ENCODE results near the gene IBA57.

Gene IBA57
- total RNA-seq: 31.3 to 47.3 (median 38.8) reads per million in 4 donors

GRCh38 chr1:228165372-228166169 is at the start of gene IBA57:
Gene IBA57, plus strand, starts transcription at chr1:228165804. Its CDS starts 13 bp downstream, at chr1:228165817.
- DNase-seq: peak; percentile 99 to 100 (median 100)

GRCh38 chr1:228117335-228117734 is 48.3 kb upstream of the IBA57 start:
- no peak for DNase-seq

GRCh38 chr1:228118040-228118439 is 47.6 kb upstream of the IBA57 start:
- no peak for DNase-seq

GRCh38 chr1:228120351-228120750 is 45.3 kb upstream of the IBA57 start:
- no peak for DNase-seq

GRCh38 chr1:228120857-228121489 is 44.6 kb upstream of the IBA57 start:
- DNase-seq: no peak

GRCh38 chr1:228122921-228123441 is 42.6 kb upstream of the IBA57 start:
- no peak for DNase-seq

- no peak for DNase-seq
Measured at GRCh38 chr1:228123505-228123904, 42.1 kb upstream of the IBA57 start.

- no peak for DNase-seq
Measured at GRCh38 chr1:228125185-228125584, 40.4 kb upstream of the IBA57 start.

- no peak for DNase-seq
Measured at GRCh38 chr1:228131766-228132165, 33.8 kb upstream of the IBA57 start.

GRCh38 chr1:228134591-228134990 is 31.0 kb upstream of the IBA57 start:
- no peak for DNase-seq

GRCh38 chr1:228136901-228137300 is 28.7 kb upstream of the IBA57 start:
- DNase-seq: no peak

- no peak for DNase-seq
Measured at GRCh38 chr1:228139406-228139930, 26.1 kb upstream of the IBA57 start.

- DNase-seq: peak; percentile 100
Measured at GRCh38 chr1:228139931-228140723, 25.5 kb upstream of the IBA57 start, which contains the start of gene GUK1. Gene GUK1, plus strand, starts transcription at chr1:228140279. Its CDS starts 24 bp downstream, at chr1:228140303.

GRCh38 chr1:228140724-228141225 is 24.8 kb upstream of the IBA57 start:
- DNase-seq: peak in 1 of 5 donors; percentile 33

GRCh38 chr1:228141226-228142044 is 24.2 kb upstream of the IBA57 start:
- peak in 2 of 5 donors; percentile 16 to 50 for DNase-seq

- peak in 1 of 5 donors; percentile 6 for DNase-seq
Measured at GRCh38 chr1:228142155-228142691, 23.4 kb upstream of the IBA57 start.

- DNase-seq: no peak
Measured at GRCh38 chr1:228142701-228143136, 22.9 kb upstream of the IBA57 start.

- no peak for DNase-seq
Measured at GRCh38 chr1:228143480-228144192, 22.0 kb upstream of the IBA57 start.

GRCh38 chr1:228144193-228144992 is 21.2 kb upstream of the IBA57 start:
- no peak for DNase-seq

- no peak for DNase-seq
Measured at GRCh38 chr1:228144993-228145343, 20.6 kb upstream of the IBA57 start.

Data from T-helper 1 cell (primary cell).